ENCODE measurements around the gene PRDX2.

Gene PRDX2

GRCh38 chr19:12779162-12779993 lies 22.2 kb downstream of the PRDX2 start:
- DNase-seq, result no peak

- DNase-seq, result no peak
These were observed 22.8 kb downstream of the PRDX2 start for GRCh38 chr19:12778905-12779161.

- peak; percentile 31 for DNase-seq
These were observed 23.3 kb downstream of the PRDX2 start for GRCh38 chr19:12778017-12778904.

GRCh38 chr19:12777217-12778016 lies 24.2 kb downstream of the PRDX2 start:
- peak; percentile 31 for DNase-seq

GRCh38 chr19:12774588-12775555 lies 26.7 kb downstream of the PRDX2 start, which contains the start of gene HOOK2:
TSS of gene HOOK2 (minus strand) at chr19:12775552. CDS start at chr19:12775449, 103 bp downstream.
- peak; percentile 83 for DNase-seq

GRCh38 chr19:12773571-12773970 lies 28.0 kb downstream of the PRDX2 start:
- no peak for DNase-seq

GRCh38 chr19:12772323-12772722 lies 29.3 kb downstream of the PRDX2 start:
- no peak for DNase-seq

- DNase-seq, result no peak
These were observed 30.7 kb downstream of the PRDX2 start for GRCh38 chr19:12770922-12771321.

GRCh38 chr19:12769689-12770088 lies 31.9 kb downstream of the PRDX2 start:
- DNase-seq, result peak; percentile 17

- DNase-seq, result no peak
These were observed 33.9 kb downstream of the PRDX2 start for GRCh38 chr19:12767666-12768065.

GRCh38 chr19:12767150-12767549 lies 34.5 kb downstream of the PRDX2 start:
- DNase-seq, result no peak

- peak; percentile 10 for DNase-seq
These were observed 35.5 kb downstream of the PRDX2 start for GRCh38 chr19:12766051-12766521.

GRCh38 chr19:12764698-12765097 lies 36.9 kb downstream of the PRDX2 start:
- DNase-seq, result no peak

- DNase-seq, result no peak
These were observed 38.5 kb downstream of the PRDX2 start for GRCh38 chr19:12763100-12763499.

GRCh38 chr19:12759686-12760085 lies 41.9 kb downstream of the PRDX2 start:
- no peak for DNase-seq

- peak; percentile 26 for DNase-seq
These were observed 43.9 kb downstream of the PRDX2 start for GRCh38 chr19:12757544-12758274.

GRCh38 chr19:12756150-12756883 lies 45.3 kb downstream of the PRDX2 start:
- DNase-seq, result no peak

- DNase-seq, result no peak
These were observed 47.0 kb downstream of the PRDX2 start for GRCh38 chr19:12754465-12755196.

GRCh38 chr19:12752056-12752781 lies 49.4 kb downstream of the PRDX2 start:
- DNase-seq, result no peak
